ENCODE data around the gene AHRR. TPM values are rescaled to one million over a fixed set of nuclear protein-coding genes. Genes with fewer than 3 reads are reported as not detected.
"Not testable (repeated sequence)": the region's sequence is repeated elsewhere in the genome, so short reads cannot be mapped to it uniquely, and the experiment has no call there.

The AHRR gene
- total and polyA plus RNA-seq, 2 donors from 2014 or later: 0.71 to 1.7 TPM

GRCh38 chr5:308672-309271 is 12.7 kb upstream of the AHRR start:
- H3K4me1 ChIP-seq (ENCODE audit: control insufficient read depth in 2 of 3, insufficient read depth in 2 of 3, low read depth in 1 of 3, low read length in 3 of 3): peaks cover 0 to 14% (median 0%) of the 10 kb centered on the region in 3 donors
- H3K27me3 ChIP-seq (ENCODE audit: control insufficient read depth, insufficient read depth, low read length): no peaks in the 10 kb centered on the region
- H3K4me3 ChIP-seq (ENCODE audit: low read length in 3 of 3): no peak overlapping the region
- intact Hi-C loops (cut with DNase I): no loop called here
- H3K27ac ChIP-seq (ENCODE audit: low read depth in 2 of 2, low read length in 2 of 2): no peak overlapping the region
- H3K36me3 ChIP-seq (ENCODE audit: control insufficient read depth in 2 of 3, insufficient read depth in 3 of 3, low read length in 3 of 3): peaks cover 0 to 16% (median 2%) of the 10 kb centered on the region in 3 donors
- H3K9me3 ChIP-seq (ENCODE audit: control insufficient read depth in 2 of 3, insufficient read depth in 1 of 3, low read length in 3 of 3): no peaks in the 10 kb centered on the region
- peak; percentile 19 for TF ChIP-seq CTCF (IDR thresholded peaks at IDR 0.05; ENCODE audit: borderline replicate concordance, extremely low read depth, insufficient read depth)
- DNase-seq (peak; percentile 66 to 84 (median 76)), FAIRE-seq (no peak)
- H3K9ac ChIP-seq (ENCODE audit: low read length in 3 of 3): no peak overlapping the region

GRCh38 chr5:309831-310230 is 11.7 kb upstream of the AHRR start:
- Histone ChIP-seq H3K4me1 (ENCODE audit: control insufficient read depth in 2 of 3, insufficient read depth in 2 of 3, low read depth in 1 of 3, low read length in 3 of 3) (peaks cover 0 to 14% (median 0%) of the 10 kb centered on the region in 3 donors), H3K36me3 (ENCODE audit: control insufficient read depth in 2 of 3, insufficient read depth in 3 of 3, low read length in 3 of 3) (peaks cover 3 to 16% (median 8%) of the 10 kb centered on the region in 3 donors)
- intact Hi-C loops (cut with DNase I); FAIRE-seq; H3K27me3 ChIP-seq (ENCODE audit: control insufficient read depth, insufficient read depth, low read length); H3K9me3 ChIP-seq (ENCODE audit: control insufficient read depth in 2 of 3, insufficient read depth in 1 of 3, low read length in 3 of 3); H3K27ac ChIP-seq (ENCODE audit: low read depth in 2 of 2, low read length in 2 of 2); H3K9ac ChIP-seq (ENCODE audit: low read length in 3 of 3); H3K4me3 ChIP-seq (ENCODE audit: low read length in 3 of 3): not testable (repeated sequence)
- peak in 2 of 5 donors; percentile 30 to 49 for DNase-seq

GRCh38 chr5:310516-310915 is 11.0 kb upstream of the AHRR start:
- intact Hi-C loops (cut with DNase I): no loop called here
- no peak for TF ChIP-seq CTCF (IDR thresholded peaks at IDR 0.05; ENCODE audit: borderline replicate concordance, extremely low read depth, insufficient read depth)
- Histone ChIP-seq H3K4me3 (ENCODE audit: low read length in 3 of 3) (no peak overlapping the region), H3K27me3 (ENCODE audit: control insufficient read depth, insufficient read depth, low read length) (no peaks in the 10 kb centered on the region), H3K27ac (ENCODE audit: low read depth in 2 of 2, low read length in 2 of 2) (no peak overlapping the region), H3K9ac (ENCODE audit: low read length in 3 of 3) (no peak overlapping the region), H3K36me3 (ENCODE audit: control insufficient read depth in 2 of 3, insufficient read depth in 3 of 3, low read length in 3 of 3) (peaks cover 3 to 21% (median 13%) of the 10 kb centered on the region in 3 donors), H3K4me1 (ENCODE audit: control insufficient read depth in 2 of 3, insufficient read depth in 2 of 3, low read depth in 1 of 3, low read length in 3 of 3) (peaks cover 0 to 14% (median 0%) of the 10 kb centered on the region in 3 donors), H3K9me3 (ENCODE audit: control insufficient read depth in 2 of 3, insufficient read depth in 1 of 3, low read length in 3 of 3) (no peaks in the 10 kb centered on the region)
- FAIRE-seq: no peak
- DNase-seq: peak in 2 of 5 donors; percentile 44

GRCh38 chr5:310941-311434 is 10.5 kb upstream of the AHRR start:
- Histone ChIP-seq H3K27me3 (ENCODE audit: control insufficient read depth, insufficient read depth, low read length) (no peaks in the 10 kb centered on the region), H3K4me1 (ENCODE audit: control insufficient read depth in 2 of 3, insufficient read depth in 2 of 3, low read depth in 1 of 3, low read length in 3 of 3) (peaks cover 0 to 14% (median 0%) of the 10 kb centered on the region in 3 donors), H3K27ac (ENCODE audit: low read depth in 2 of 2, low read length in 2 of 2) (no peak overlapping the region), H3K4me3 (ENCODE audit: low read length in 3 of 3) (peak overlapping the region in 1 of 3 donors; percentile 10), H3K36me3 (ENCODE audit: control insufficient read depth in 2 of 3, insufficient read depth in 3 of 3, low read length in 3 of 3) (peaks cover 3 to 25% (median 13%) of the 10 kb centered on the region in 3 donors), H3K9ac (ENCODE audit: low read length in 3 of 3) (no peak overlapping the region), H3K9me3 (ENCODE audit: control insufficient read depth in 2 of 3, insufficient read depth in 1 of 3, low read length in 3 of 3) (no peaks in the 10 kb centered on the region)
- peak in 3 of 5 donors; percentile 55 to 70 (median 63) for DNase-seq
- TF ChIP-seq CTCF (IDR thresholded peaks at IDR 0.05; ENCODE audit: borderline replicate concordance, extremely low read depth, insufficient read depth): no peak
- intact Hi-C loops (cut with DNase I): no loop called here
- no peak for FAIRE-seq
